Uterus (tissue), 4 donors: ENCODE measurements around the gene TBX3. TPM values are rescaled to one million over a fixed set of nuclear protein-coding genes. Genes with fewer than 3 reads are reported as not detected.
A peak's percentile ranks its signal among the peaks of the same experiment; 100 is the strongest.

Experiments used
- DNase-seq, 2 donors: peaks; one replicate each; pipeline ENCODE4 v3.0.0-alpha.2; 2019 to 2020
- H3K27ac ChIP-seq, 2 donors: fragments of 200-600 bp; sonication (generic); 1 replicate in 1 of 2; 2 replicates in 1 of 2; pipeline ENCODE4 v1.5.1; 2016 to 2018
- H3K27me3 ChIP-seq, 2 donors: fragments of 200-600 bp; sonication (generic); one replicate each; pipeline ENCODE4 v1.5.1; 2018 to 2019; ENCODE audit warnings: control low read depth in 1 of 2
- H3K36me3 ChIP-seq, 2 donors: fragments of 200-600 bp; sonication (generic); one replicate each; pipeline ENCODE4 v1.5.1; 2019; ENCODE audit warnings: control low read depth in 1 of 2
- H3K4me1 ChIP-seq, 2 donors: fragments of 200-600 bp; sonication (generic); one replicate each; pipeline ENCODE4 v1.5.1; 2018 to 2019; ENCODE audit warnings: control low read depth in 1 of 2
- H3K4me3 ChIP-seq, 2 donors: fragments of 200-600 bp; sonication (generic); 1 replicate in 1 of 2; 2 replicates in 1 of 2; pipeline ENCODE4 v1.5.1; 2018 to 2019; ENCODE audit warnings: mild to moderate bottlenecking in 1 of 2
- H3K9me3 ChIP-seq, 2 donors: fragments of 200-600 bp; sonication (generic); one replicate each; pipeline ENCODE4 v1.5.1; 2019; ENCODE audit warnings: control low read depth in 1 of 2
- POLR2A ChIP-seq, 2 donors: fragments of 450-650 bp; IDR thresholded peaks; one replicate each; pipeline ENCODE4 v1.6.1; 2016; ENCODE audit warnings: antibody characterized with exemption in 2 of 2, mild to moderate bottlenecking in 1 of 2, moderate library complexity in 1 of 2
- intact Hi-C: fragments of 100-400 bp; cut with DNase I; formaldehyde crosslinking; loops from one replicate; pipeline ENCODE4 v1.15.1; 2023; ENCODE audit warnings: low total_unique reads
- total RNA-seq, 4 donors: library from RNA; depleted of rRNA in 3 of 4; stranded (reverse); fragments of >200 nt in 3 of 4; gene quantifications; one replicate each; pipeline versions ENCODE4 v1.1.0 to v1.2.4, GENCODE V29; 2014 to 2023
- TF ChIP-seq, protein P1 (sequence below), 4 experiments: fragments of 200-600 bp in 2 of 4; fragments of 450-650 bp in 2 of 4; sonication (generic) in 2 of 4; IDR thresholded peaks; one replicate each; pipeline ENCODE4 v1.5.1; 2016 to 2019; ENCODE audit warnings: antibody characterized with exemption in 4 of 4, mild to moderate bottlenecking in 2 of 4, moderate library complexity in 1 of 4
- donor health status: DM: yes; HTN: yes; CAD: no.

The TBX3 gene
- total RNA-seq, 4 donors from 2014 or later, result 11.0 to 120 (median 56.3) TPM

DNA sequence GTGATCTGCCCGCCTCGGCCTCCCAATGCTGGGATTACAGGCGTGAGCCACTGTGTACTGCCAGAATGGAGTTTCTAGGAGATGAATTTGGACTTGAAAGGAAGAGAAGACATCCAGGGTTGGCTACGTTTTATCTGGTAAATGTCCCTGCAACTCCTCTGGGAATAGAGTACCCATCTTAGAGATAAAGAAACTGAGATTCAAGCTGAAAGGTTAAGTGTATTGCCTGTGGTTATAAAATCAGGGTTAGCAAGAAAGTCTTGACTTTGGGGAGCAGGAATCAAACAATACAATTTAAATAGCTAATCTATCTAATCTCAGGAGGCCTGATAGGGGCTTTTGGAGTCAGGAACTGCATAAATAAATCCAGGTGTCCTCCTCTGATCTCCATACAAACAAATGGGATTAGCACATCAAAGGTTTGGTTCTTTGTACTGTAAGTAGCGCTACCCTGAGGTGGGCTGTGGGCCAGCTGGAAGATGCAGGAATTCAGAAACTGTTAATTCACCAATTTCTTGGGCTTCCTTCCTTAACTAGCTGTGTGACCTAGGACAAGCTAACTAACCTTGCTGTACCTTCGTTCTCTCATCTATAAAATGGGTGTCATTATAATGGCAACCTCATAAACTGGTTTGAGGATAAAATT, 45.1 kb downstream of the TBX3 start:
- Histone ChIP-seq H3K36me3 (no peaks in the 10 kb centered on the region), H3K4me3 (no peak overlapping the region), H3K9me3 (no peaks in the 10 kb centered on the region), H3K27ac (no peak overlapping the region), H3K4me1 (no peaks in the 10 kb centered on the region), H3K27me3 (no peaks in the 10 kb centered on the region)
- intact Hi-C loops, result no loop called here
- no peak for DNase-seq
- no peak for TF ChIP-seq POLR2A (IDR thresholded peaks at IDR 0.05)
- TF ChIP-seq, protein P1, sequence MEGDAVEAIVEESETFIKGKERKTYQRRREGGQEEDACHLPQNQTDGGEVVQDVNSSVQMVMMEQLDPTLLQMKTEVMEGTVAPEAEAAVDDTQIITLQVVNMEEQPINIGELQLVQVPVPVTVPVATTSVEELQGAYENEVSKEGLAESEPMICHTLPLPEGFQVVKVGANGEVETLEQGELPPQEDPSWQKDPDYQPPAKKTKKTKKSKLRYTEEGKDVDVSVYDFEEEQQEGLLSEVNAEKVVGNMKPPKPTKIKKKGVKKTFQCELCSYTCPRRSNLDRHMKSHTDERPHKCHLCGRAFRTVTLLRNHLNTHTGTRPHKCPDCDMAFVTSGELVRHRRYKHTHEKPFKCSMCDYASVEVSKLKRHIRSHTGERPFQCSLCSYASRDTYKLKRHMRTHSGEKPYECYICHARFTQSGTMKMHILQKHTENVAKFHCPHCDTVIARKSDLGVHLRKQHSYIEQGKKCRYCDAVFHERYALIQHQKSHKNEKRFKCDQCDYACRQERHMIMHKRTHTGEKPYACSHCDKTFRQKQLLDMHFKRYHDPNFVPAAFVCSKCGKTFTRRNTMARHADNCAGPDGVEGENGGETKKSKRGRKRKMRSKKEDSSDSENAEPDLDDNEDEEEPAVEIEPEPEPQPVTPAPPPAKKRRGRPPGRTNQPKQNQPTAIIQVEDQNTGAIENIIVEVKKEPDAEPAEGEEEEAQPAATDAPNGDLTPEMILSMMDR (IDR thresholded peaks at IDR 0.05), result no peak

GRCh38 chr12:114636723-114637480, 47.1 kb downstream of the TBX3 start:
- H3K27ac ChIP-seq, result no peak overlapping the region
- no peaks in the 10 kb centered on the region for H3K36me3 ChIP-seq
- intact Hi-C loops, result no loop called here
- H3K4me1 ChIP-seq, result no peaks in the 10 kb centered on the region
- no peak for DNase-seq
- no peak overlapping the region for H3K4me3 ChIP-seq
- no peak for TF ChIP-seq POLR2A (IDR thresholded peaks at IDR 0.05)
- TF ChIP-seq, protein P1 (IDR thresholded peaks at IDR 0.05), result peak in 1 of 4 experiments; percentile 16
- H3K9me3 ChIP-seq, result no peaks in the 10 kb centered on the region
- no peaks in the 10 kb centered on the region for H3K27me3 ChIP-seq

DNA sequence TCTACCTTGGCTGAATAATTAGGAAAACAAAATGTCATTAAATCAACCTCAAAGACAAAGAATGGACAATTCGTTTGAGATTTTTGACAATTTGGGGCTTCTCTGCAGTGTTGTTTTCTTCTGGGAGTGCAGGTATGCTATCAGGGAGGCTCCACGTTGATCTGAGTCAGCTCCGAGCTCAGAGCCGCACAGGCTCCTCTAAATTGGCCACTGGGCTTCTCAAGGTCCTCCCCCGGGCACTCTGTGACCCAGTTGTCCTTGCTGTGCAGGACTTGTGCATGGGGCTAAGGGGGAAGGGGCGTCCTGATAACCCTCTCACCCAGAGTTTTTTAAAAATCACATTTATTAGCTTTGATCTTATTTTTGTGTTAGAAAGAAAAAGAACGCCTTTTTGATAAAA, 52.7 kb downstream of the TBX3 start:
- Histone ChIP-seq H3K27ac (no peak overlapping the region), H3K36me3 (no peaks in the 10 kb centered on the region), H3K27me3 (no peaks in the 10 kb centered on the region), H3K4me3 (no peak overlapping the region), H3K4me1 (no peaks in the 10 kb centered on the region), H3K9me3 (no peaks in the 10 kb centered on the region)
- intact Hi-C loops, result no loop called here
- TF ChIP-seq POLR2A (IDR thresholded peaks at IDR 0.05), result no peak
- TF ChIP-seq, protein P1 (IDR thresholded peaks at IDR 0.05), result no peak
- DNase-seq, result no peak

DNA sequence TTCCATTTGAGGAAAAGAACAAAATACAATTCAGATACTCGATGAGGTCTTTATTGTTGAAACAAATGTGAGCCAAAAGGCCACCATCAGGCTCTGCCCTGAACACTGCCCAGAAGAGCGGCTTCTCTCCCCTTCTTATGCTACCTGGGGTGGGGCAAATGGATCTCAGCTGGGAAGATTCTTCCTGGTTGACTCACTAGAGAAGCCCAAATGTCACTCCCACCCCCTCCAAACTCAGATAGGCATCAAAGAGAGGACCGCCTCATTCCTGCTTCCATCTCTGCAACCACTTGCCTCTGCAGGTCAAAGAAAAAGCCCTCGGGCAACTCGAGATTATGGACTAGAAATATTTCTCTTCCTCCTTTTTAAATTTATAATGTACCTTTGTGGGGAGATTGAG, 55.8 kb downstream of the TBX3 start:
- no peaks in the 10 kb centered on the region for H3K27me3 ChIP-seq
- no peaks in the 10 kb centered on the region for H3K9me3 ChIP-seq
- H3K36me3 ChIP-seq, result no peaks in the 10 kb centered on the region
- no peaks in the 10 kb centered on the region for H3K4me1 ChIP-seq
- no peak overlapping the region for H3K4me3 ChIP-seq
- intact Hi-C loops, result no loop called here
- H3K27ac ChIP-seq, result no peak overlapping the region
- no peak for DNase-seq
- no peak for TF ChIP-seq POLR2A (IDR thresholded peaks at IDR 0.05)
- TF ChIP-seq, protein P1 (IDR thresholded peaks at IDR 0.05), result no peak

DNA sequence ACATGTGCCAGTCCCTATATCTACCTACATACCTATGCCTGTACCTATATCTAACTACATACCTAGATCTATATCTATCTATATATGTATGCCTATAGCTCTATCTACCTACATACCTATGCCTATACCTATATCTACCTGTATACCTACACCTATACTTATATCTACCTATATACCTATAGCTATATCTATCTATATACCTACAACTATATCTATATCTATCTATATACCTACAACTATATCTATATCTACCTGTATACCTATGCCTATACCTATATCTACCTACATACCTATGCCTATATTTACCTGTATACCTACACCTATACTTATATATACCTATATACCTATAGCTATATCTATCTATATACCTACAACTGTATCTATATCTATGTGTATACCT, 56.6 kb downstream of the TBX3 start:
- H3K9me3 ChIP-seq, result no peaks in the 10 kb centered on the region
- DNase-seq, result no peak
- H3K4me3 ChIP-seq, result no peak overlapping the region
- H3K27me3 ChIP-seq, result no peaks in the 10 kb centered on the region
- no peaks in the 10 kb centered on the region for H3K4me1 ChIP-seq
- H3K27ac ChIP-seq, result no peak overlapping the region
- no peaks in the 10 kb centered on the region for H3K36me3 ChIP-seq
- TF ChIP-seq, protein P1 (IDR thresholded peaks at IDR 0.05), result no peak
- no peak for TF ChIP-seq POLR2A (IDR thresholded peaks at IDR 0.05)
- intact Hi-C loops, result no loop called here
